Stromal cell of bone marrow (primary cell): ENCODE data around the gene ASIC4.

Experiments used
- DNase-seq: peaks from one replicate; pipeline ENCODE4 v3.0.0-alpha.2; 2012; ENCODE audit warnings: low read depth

The ASIC4 gene, protein sequence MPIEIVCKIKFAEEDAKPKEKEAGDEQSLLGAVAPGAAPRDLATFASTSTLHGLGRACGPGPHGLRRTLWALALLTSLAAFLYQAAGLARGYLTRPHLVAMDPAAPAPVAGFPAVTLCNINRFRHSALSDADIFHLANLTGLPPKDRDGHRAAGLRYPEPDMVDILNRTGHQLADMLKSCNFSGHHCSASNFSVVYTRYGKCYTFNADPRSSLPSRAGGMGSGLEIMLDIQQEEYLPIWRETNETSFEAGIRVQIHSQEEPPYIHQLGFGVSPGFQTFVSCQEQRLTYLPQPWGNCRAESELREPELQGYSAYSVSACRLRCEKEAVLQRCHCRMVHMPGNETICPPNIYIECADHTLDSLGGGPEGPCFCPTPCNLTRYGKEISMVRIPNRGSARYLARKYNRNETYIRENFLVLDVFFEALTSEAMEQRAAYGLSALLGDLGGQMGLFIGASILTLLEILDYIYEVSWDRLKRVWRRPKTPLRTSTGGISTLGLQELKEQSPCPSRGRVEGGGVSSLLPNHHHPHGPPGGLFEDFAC

DNA sequence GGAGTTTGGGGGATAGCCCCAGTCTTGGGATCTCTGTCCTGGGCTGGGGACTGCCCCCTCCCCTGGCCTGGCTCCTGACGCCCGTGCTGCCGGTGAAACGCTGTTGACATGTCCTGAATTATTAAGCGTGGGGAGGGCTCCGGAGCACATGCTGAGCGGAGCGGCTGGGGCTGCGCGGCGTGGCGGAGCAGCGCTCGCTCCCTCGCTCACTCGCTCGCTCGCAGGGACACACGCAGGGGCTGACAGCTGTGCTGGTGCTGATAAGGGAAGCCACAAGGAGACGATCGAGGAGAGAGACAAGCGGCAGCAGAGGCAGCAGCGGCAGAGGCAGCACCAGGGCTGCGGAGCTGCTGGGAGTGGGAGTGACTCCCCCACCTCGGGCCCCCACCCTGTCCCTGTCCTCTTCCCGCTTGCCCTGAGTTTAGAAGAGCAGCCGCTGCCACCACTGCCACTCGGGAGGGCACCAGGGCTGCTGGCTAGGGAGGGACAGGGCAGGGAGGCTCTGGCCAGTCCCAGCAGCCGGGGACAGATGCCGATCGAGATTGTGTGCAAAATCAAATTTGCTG lies at the start of gene ASIC4:
ASIC4 (plus strand) TSS at position 287 of the 566 bp plus-strand sequence; CDS start at position 530, 243 bp downstream.
- no peak for DNase-seq

DNA sequence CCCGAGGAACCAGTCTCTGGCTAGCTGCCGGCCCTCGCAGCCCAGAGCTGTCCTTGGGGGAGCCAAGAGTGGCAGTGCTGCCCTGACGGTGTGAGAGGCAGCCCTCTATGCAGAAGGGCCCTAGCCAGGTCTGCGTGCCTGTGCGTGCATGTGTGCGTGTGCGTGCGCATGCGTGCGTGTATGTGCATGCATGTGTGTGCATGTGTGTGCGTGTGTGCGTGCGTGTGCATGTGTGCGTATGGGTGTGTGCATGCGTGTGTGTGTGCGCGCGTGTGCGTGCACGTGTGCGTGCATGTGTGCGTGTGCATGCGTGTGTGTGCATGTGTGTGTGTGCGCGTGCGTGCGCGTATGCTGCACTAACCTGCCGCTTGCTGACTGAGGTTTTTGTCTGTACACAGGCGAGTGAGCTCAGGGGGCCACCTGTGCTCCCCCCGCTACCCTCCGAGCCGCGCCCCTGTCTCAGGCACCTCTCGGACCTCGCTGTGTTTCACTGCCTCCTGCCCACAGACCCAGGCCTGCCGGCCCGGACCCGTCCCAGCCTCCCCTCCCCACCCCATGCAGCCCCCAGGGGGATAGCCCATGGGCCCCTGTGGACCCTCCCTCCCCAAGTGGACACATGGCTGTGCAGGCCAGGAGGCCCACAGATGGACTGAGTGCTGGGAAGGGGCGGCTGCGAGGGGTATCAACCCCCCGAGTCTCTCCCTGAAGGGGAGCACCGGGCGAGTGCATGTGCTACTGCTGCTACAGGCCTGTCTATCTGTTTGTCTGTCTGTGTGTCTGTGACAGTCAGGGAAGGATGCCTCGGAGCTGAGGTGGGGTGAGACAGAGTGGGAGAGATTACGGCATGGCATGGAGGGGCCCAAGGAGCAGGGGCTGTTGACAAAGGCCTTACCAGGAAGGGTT lies 48.4 kb upstream of the ASIC4 start:
- DNase-seq = no peak

DNA sequence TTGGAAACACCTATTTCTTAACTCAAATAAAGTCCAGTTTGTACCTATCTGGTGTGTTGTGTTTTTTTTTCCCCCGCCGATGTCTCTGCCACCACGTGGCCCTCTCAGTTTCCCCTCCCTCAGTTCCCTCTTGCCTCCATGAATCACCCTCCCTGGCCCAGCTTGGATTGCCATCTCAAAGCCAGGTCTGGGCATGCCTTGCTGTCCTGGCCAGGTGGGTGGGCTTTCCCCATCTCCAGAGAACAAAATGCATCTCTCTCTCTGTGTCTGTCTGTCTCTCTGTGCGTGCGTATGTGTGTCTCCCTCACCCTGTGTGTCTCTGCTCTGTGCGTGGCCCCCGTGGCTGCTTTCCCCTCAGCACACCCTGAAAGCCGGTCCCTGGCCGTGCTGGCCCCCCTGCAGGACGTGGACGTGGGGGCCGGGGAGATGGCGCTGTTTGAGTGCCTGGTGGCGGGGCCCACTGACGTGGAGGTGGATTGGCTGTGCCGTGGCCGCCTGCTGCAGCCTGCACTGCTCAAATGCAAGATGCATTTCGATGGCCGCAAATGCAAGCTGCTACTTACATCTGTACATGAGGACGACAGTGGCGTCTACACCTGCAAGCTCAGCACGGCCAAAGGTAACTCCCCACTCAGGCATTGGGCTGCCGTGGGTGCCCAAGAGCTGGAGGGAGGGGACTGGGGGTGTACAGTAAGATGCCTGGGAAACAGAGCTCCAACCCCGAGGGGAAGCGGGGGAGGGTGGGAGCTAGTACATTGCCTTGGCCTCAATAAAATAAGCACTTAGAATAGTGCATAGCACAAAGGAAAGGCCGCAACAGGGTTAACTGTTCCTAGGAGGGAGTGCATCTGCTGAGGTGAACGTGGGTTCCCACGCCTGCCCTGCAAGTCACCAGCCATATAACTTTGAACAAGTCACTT lies 47.2 kb upstream of the ASIC4 start:
- no peak for DNase-seq

DNA sequence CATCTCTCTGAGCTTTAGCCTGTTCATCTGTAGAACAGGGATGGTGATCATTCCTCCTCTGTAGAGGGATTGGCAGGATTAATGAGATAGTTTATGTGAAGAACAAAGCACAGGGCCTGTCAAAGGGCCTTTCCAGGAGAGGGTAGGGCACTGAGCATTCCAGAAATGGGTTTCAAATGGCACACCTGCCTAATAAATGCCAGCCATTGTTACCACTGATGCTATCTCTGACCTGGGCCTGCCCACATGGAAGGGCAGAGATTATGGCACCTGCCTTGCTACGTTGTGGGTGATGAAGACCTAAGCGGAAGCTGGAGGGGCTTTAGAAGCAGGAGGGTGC lies 46.6 kb upstream of the ASIC4 start:
- DNase-seq = no peak

DNA sequence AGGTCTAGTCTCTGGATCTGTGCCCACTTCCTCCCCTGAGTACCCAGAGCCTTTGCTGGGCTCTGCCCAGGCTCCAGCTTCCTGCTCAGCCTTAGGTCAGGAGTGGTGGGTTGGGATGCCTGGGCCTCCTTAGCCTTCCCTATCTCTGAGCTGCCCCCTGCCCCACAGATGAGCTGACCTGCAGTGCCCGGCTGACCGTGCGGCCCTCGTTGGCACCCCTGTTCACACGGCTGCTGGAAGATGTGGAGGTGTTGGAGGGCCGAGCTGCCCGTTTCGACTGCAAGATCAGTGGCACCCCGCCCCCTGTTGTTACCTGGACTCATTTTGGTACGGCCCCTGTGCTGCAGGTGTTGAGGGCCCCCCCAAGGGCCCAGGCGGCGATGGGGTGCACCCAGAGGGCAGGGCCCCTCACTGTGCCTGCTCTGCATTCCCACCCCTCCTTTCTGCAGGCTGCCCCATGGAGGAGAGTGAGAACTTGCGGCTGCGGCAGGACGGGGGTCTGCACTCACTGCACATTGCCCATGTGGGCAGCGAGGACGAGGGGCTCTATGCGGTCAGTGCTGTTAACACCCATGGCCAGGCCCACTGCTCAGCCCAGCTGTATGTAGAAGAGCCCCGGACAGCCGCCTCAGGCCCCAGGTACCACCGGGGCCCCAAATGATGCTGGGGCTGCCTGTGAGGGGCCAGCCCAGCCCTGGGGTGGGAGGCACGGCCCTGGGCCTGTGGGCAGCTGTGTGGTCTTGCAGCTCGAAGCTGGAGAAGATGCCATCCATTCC lies 45.7 kb upstream of the ASIC4 start:
- no peak for DNase-seq

DNA sequence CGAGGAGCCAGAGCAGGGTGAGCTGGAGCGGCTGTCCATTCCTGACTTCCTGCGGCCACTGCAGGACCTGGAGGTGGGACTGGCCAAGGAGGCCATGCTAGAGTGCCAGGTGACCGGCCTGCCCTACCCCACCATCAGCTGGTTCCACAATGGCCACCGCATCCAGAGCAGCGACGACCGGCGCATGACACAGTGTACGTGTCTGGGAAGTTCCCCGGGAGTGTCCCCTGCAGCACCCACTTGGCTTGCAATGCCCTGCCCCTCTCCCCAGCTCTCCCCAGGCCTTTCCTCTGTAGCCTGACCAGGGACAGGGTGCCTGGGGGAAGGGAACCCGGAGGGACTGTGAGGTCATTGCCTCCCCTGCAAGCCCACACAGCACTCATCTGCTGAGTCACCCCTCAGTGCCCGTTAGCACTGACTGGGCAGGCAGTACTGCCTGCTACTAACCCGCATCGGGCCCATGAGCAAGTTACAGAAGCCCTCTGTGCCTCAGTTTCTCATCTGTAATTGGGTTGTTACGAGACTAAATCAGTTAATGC lies 45.0 kb upstream of the ASIC4 start:
- peak; percentile 44 for DNase-seq

DNA sequence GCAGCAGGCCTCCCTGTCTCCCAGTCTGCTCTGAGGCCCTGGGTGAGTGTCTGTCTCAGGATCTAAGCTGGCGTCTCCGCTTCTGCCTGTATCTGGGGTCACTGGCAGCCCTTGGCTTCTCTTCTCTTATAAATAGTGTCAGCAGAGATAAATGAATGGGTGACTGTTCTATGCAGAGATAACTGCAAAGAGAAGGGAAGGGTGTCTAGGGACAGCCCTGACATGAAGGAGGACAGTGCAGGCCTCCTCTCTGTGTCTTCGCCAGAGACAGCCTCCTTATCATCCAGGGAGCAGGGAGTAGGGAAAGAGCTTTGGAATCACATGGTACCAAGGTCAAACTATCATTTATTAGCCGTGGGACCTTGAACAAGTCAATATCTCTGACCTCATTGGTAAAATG lies 43.9 kb upstream of the ASIC4 start:
- no peak for DNase-seq

DNA sequence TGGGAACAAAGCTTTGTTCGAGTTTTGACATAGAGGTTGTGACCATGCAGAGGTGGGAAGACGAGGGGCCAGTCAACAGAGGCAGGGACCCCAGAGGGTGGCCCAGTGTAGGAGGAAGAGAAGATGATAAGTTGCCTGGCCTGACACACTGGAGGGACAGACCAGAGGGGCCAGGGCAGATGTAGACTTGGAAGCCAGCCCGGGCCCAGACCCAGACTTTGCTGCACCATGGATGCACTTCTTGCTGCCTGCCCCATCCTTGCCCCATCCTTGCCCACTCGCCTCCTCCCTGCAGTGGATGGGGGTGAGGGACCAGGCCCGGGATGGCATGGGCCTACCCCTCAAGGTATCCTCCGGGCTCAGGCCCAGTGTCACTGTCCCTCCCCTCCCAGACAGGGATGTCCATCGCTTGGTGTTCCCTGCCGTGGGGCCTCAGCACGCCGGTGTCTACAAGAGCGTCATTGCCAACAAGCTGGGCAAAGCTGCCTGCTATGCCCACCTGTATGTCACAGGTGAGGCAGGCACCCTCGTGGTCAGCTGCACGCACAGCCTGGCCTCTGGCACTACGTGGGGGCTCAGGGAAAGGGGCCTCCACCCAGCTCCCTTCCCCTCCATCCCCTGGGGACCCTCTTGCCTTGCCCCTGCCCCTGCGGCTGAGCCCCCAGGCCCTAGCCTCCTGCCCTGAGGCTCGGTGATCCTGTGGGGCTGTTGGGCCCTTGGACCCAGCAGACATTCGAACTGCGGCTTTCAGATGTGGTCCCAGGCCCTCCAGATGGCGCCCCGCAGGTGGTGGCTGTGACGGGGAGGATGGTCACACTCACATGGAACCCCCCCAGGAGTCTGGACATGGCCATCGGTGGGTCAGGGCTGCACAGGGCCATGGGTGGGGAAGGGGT lies 42.6 kb upstream of the ASIC4 start:
- DNase-seq = no peak

DNA sequence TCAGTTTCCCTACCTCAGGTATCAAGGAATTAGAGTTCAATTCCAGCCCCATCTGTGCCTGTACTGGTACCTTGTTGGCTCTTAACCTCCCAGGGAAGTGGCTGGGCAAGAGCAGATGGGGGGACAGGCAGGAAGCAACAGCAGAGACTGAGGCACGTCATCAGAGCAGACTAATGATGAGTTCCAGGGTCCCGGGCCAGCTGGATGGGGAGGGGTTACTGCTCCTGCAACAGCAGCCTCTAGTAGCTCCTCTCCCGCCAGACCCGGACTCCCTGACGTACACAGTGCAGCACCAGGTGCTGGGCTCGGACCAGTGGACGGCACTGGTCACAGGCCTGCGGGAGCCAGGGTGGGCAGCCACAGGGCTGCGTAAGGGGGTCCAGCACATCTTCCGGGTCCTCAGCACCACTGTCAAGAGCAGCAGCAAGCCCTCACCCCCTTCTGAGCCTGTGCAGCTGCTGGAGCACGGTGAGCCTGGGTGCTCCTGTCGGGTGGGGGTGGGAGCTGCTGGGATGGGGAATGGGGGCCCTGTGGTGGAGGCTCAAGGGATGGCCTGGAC lies 41.6 kb upstream of the ASIC4 start:
- no peak for DNase-seq

DNA sequence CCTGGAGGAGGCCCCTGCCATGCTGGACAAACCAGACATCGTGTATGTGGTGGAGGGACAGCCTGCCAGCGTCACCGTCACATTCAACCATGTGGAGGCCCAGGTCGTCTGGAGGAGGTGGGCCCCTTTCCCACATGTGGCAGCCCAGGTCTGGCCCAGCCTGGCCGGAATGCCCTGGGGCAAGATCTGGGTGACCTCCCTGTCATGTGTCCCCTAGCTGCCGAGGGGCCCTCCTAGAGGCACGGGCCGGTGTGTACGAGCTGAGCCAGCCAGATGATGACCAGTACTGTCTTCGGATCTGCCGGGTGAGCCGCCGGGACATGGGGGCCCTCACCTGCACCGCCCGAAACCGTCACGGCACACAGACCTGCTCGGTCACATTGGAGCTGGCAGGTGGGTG lies 40.8 kb upstream of the ASIC4 start:
- no peak for DNase-seq

DNA sequence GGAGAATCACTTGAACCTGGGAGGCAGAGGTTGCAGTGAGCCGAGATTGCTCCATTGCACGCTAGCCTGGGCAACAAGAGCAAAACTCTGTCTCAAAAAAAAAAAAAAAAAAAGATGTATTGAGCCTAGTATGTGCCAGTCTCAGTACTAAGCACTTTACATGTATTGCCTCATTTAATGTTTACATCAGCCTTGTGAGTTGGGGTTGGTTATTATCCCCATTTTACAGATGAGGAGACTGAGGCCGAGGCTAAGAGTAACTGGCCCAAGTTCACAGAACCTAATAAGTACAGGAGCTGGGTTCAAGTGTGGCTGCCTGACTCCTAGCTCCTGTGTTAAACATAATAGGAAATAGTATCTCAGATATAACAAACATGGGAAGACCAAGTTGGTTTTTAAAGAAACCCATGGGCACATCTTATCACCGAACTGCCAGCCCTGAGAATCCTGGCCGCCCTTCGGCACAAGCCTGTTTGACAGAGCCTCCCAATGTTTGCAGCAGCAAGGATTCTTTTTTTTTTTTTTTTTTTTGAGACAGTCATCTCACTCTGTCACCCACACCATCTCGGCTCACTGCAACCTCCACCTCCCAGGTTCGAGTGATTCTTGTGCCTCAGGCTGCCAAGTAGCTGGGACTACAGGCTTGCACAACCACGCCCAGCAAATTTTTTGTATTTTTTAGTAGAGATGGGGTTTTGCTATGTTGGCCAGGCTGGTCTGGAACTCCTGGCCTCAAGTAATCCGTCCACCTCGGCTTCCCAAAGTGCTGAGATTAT lies 39.8 kb upstream of the ASIC4 start:
- DNase-seq = no peak

DNA sequence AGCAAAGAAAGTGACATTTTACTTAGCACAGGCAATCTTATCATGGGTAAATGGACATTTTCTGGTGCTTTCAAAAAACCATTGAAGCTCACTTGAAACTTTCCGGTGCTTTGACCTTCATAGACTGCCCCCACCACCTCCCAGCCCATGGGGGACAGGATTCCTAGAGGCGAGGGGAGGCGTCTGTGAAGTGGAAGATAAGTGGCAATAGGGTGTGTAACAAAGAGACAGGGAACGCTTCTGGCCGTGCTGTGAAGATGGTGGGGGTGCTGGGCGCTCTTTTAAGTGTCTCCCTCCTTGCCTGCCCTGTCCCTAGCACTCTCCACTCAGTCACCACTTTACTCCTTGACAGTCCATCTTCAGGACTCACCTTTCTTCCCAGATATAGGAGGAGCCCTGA lies 39.0 kb upstream of the ASIC4 start:
- DNase-seq = no peak

DNA sequence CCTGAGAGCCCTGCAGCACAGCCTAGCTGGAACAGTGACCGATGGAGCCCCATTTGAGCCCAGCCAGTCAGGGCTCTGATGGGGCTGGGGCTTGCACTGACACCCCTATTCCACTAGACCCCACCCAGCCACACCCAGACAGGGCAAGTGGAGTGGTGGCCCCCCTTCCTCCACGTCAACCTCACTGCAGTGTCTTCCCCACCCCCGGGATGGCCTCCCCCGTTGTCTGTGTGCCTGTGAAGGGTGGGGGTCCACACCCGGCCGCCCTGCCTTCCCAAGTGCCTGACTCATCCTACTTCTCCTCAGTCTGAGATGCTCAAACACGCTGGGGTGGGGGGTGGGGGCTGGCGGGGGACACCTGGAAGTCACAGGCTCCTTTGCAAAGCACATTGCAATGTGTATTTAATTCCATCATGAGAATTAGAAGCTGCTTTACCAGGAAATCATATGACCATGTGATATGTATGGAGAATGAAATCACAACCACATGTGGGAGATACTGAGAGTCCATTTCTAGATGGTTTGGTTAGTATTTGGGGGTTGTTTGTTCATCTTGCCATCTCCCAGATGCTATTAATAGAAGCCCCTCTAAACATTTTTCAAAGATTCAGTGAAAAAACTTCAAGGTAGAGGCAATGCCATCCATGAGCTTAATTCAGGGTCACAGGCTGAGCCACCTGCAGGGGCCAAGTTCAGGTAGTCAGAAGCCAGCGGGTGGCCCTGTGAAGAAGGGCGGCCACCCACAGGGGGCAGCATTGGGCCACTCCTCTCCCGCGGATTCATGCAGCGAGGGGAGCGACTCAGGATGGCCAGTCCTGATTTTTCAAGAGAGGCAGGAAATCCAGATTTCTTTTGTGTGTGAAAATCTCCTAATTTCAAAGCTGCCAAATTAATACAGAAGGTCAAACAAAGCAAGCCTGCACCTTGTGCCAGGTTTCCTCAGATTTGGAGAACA lies 38.3 kb upstream of the ASIC4 start:
- no peak for DNase-seq

DNA sequence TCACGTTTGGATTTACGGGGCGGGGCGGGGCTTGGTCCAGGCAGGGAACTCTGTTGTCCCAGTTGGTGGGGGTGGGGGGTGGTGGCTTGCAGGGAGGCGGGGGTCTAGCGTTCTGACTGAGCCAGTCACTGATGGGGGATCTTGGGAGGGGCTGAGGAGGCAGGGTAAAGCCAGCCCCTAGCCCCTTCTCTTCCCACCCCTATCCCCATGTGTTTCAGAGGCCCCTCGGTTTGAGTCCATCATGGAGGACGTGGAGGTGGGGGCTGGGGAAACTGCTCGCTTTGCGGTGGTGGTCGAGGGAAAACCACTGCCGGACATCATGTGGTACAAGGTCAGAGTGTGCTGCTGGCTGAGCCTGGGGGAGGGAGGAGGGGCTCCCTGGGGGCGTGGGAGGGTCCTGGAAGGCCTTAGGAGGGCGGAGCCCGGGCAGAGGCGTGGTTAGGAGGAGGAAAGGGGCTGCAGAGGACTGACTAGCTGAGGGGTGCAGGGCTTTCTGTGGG lies 37.6 kb upstream of the ASIC4 start:
- DNase-seq = no peak

DNA sequence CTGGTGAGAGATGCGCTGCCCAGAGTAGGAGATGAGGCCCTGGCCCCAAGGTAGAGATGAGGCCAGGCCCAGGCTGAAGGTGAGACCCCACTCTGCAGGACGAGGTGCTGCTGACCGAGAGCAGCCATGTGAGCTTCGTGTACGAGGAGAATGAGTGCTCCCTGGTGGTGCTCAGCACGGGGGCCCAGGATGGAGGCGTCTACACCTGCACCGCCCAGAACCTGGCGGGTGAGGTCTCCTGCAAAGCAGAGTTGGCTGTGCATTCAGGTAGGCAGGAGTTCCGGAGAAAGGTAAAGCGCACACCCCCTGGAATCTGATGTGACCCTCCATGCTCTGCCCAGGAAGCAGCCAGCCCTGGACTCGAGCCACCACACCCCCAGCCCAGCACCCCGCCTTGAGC lies 37.1 kb upstream of the ASIC4 start:
- DNase-seq = no peak

DNA sequence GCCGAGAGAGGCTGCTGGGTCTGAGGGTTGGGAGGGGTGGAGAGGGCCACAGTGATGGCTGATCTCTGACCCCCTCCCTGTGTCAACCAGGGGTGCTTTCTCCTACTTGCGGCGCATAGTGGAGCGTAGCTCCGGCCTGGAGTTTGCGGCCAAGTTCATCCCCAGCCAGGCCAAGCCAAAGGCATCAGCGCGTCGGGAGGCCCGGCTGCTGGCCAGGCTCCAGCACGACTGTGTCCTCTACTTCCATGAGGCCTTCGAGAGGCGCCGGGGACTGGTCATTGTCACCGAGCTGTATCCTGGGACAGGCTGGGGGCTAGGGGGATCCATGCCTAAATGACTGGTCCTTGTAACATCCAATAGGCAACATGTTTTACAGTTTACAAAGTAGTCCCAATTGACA lies 36.5 kb upstream of the ASIC4 start:
- no peak for DNase-seq

DNA sequence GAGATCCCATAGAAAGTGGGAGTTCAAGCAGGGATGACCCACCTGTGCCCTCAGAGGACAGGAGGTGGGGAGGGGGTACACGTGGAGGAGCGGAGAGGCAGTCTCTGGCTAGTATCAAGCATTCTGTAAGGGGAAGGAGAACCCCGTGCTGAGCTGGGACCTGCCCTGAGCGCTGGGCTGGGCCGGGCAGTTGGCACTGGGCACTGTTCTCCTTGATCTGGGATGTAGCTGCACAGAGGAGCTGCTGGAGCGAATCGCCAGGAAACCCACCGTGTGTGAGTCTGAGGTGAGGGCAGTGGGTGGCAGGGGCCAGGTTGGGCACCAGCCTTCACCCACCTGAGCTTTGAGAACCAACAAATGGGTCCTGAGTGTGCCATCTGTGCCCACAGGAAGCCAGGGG lies 35.4 kb upstream of the ASIC4 start:
- DNase-seq = no peak
